GM21447 (cell line): Measurements from ENCODE around the gene CENPM.

Experiments used
- ATAC-seq: cut with Tn5 transposase; IDR thresholded peaks from one replicate; pipeline ENCODE4 v1.9.1; 2021; ENCODE audit not compliant: unreplicated experiment

CENPM gene

DNA sequence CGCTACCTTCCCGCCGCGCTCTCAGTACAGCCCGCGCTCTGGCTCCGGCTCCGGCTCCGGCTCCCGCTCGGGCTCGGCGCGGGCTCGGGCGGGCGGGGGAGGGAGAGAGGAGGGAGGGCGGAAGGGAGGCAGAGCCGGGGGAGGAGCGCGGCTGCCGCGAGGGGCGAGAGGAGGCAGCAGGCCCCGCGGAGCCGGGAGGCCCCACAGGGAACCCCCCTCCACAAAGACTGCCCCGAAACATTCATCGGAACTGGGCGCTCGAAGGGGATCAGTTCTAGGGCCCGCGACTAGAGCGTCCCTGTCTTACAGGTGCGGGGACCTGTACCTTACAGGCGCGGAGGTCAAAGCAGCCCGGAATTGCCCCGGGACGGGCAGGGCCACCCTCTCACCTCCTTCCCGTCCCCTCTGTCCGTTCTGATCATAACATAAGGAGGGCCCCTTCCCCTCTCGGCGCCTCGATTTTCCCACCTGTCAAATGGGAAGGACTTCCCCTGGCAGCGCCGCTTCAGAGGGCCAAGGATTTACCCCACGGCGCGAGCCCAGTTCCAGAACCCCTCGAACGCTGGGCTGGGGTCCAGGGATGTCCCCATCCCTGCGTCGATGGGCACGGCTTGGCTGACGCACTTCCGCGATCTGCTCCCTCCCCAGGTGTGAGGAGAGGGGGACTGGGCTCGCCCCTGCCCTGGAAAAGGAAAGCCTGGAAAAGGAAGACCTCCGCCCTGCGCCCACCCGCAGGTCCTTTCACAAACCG lies 31.7 kb downstream of the CENPM start, which contains the start of gene SHISA8:
Gene SHISA8 (minus strand): TSS at position 40 of the 751 bp plus-strand sequence. CDS start 407 bp downstream, outside the sequence.
- no peak for ATAC-seq

DNA sequence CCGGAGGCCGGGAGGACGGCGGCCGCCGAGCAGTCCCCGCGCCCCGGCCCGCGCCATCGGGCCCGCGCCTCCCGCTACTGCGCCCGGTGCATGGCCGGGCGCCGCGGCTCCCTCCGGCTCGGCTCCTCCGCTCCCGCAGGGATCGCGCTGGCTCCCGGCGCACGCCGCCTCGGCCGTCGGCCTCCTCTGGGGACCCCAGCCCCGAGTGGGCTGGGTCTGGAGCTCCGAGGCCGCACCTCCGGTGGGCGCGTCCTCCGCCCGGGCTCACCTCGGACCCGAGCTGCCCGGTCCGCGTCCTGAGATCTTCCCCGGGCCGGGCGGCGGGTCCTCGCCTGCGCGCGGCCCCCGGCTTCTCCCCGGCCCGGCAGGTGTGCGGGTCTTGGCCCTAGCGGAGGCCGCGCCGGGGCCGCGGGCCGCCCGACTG lies 32.3 kb downstream of the CENPM start:
- no peak for ATAC-seq

DNA sequence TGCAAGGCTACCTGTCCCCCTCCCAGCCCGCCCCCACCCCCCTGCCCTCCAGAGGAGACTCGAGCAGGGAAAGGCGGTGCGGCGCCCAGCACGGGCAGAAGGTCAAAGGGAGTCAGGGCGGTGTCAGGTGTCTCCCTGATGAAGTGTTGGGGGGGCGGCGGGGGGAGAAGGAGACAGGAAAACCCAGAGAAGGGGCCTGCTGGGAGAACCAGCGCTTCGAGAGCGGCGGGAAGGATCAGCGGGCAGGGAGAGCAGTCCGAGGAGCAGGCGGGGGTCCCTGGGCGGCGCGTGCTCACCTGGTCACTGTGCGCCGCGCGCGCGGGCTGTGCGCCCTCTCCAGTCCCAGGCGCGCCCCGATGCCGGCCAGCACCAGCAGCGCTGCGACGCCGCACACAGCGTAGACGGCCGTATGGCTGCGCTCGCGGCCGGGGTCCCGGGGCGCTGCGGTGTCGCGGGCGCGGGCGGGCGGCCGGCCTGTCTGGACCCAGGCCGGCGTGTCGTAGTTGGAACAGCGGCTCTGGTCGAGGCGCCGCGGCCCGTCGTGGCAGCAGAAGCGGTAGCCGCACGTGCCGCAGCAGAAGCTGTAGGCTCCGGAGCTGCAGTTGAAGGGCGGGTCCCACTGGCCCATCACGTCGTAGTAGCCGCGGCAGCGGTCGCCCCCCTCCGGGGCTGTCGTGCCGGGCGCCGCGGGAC lies 33.0 kb downstream of the CENPM start:
- ATAC-seq, result no peak

DNA sequence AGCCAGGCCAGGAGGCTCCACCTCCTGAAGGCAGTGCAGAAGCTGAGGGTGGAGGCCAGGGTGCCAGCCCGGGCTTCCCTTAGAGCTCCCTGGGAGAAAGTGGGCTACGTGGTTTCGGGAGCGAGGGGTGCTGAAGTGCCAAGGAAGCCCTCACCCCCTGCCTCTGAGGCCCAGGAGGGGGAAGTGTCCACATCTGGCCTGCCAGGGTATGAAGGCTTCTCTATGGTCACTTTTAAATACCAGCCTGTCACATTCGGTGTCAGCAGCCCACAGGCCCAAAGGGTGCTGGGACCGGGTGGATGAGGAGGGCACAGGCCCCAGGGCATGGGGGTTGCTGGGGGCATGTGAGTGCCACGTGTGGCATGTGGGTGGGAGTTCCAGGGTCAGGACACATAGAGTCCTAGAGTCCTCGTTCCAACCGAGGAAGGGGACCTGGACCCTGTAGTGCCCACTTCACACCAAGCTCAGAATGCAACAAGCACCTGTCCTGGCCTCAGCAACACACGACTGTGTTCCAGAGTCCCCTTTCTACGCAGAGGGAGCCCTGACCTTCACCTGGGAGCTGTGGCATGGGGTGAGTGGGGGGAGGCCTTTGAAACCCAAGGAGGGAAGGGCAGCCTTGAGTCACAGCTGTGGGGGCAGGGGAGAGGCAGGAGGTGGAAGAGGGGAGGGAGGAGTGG lies 33.8 kb downstream of the CENPM start:
- no peak for ATAC-seq

DNA sequence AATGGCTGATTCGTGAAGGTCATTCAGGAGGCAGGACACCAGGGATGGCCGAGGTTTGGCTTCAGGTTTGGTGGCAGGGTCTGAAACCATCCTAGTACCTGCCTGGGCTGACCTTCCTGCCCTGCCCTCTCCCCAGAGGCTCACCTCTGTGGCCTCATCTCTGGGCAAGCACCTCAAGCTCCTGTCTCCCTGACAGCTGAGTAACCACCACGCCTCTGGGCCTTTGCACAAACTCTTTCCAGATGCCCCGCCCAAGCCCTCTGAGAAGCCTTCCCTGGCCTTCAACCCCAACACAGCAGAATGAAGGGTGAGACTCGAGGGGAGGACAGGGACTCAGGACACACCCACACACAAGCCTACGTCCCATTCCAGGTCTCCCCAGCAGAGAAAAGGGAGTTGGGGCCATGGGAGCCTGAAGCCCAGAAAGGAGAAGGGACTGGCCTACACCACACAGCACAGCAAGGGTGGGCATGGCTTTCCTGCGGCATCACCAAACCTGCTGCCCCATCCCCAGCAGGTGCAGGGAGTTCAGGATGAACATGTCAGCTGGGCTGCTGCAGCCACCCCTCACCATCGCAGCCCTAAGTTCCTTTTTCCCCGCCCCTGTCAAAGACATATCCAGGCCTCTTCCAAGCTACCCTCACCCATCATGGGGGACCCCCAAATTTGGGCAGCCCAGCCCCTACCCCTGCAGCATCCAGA lies 34.5 kb downstream of the CENPM start:
- ATAC-seq, result no peak

DNA sequence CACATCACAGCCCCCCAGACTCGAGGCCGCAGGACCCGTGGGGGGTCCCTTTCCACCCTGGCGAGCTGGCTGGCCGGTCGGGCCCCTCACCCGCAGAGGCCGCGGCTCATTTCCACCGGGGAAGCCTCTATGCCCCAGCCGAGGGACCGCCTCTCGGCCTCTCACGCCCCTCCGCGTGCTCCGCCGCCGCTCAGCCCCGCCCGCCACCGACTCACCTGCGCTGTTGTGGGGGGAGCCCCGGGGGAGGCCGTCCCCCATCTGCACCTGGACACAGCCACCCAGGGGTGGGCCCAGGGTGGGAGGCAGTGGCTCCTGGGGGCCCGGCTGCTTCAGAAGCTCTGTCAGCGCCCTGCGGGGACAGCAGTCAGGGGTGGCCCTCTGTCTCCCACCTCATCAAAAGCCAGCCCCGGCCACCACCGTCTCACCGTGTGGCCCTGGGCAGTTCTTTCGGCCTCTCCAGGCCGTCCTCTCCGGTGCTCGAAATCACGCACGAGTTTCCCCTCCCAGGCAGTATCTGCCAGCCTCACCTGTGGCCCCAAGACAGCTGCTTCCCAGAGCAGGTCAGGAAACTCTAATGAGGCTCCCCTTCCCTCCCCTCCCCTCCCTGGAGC lies 35.8 kb downstream of the CENPM start:
- ATAC-seq, result no peak

DNA sequence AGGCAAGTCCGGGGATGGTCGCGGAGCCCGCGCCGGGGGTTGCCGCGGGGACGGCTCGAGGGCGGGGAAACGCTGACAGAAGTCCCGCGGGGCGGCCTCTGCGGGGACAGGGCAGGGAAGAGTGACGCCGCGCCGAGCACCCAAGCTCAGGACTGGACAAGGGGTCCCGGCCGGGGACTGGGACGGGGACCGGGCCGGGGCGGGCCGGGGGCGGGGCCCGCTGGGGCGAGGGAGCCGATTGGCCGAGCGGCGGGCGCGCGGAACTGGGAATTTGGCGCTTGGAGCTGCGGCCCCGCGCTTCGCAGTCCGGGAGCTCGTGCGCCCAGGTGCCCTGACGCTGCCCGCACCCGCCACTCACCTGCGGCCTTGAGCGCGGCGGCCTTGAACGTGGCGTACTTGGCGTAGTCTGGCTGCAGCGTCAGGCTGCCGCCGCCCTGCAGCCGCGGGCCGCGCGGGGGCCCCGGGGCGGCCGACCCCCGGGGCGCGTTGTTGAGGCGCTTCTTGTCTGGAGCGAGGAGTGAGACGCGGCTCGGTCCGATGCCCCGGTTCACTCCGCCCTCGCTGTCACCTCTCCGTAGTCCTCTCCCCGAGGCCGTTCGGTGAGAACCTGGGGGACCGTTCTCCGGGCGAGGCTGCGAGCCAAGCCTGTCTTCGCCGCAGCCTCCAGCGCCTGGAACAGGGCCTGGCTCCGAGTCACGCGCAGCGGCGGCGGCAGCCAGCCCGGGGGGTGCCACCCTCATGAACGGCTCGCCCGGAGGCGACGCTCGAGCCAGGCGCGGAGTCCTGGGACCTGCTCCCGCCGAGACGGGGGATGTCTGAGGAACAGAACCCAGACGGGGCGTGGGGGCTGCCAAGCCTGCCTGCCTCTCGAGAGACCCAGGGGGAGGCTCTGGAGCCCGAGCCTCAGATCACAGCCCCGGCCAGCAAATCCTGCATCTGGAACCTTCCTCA lies 36.6 kb downstream of the CENPM start:
- ATAC-seq, result no peak

DNA sequence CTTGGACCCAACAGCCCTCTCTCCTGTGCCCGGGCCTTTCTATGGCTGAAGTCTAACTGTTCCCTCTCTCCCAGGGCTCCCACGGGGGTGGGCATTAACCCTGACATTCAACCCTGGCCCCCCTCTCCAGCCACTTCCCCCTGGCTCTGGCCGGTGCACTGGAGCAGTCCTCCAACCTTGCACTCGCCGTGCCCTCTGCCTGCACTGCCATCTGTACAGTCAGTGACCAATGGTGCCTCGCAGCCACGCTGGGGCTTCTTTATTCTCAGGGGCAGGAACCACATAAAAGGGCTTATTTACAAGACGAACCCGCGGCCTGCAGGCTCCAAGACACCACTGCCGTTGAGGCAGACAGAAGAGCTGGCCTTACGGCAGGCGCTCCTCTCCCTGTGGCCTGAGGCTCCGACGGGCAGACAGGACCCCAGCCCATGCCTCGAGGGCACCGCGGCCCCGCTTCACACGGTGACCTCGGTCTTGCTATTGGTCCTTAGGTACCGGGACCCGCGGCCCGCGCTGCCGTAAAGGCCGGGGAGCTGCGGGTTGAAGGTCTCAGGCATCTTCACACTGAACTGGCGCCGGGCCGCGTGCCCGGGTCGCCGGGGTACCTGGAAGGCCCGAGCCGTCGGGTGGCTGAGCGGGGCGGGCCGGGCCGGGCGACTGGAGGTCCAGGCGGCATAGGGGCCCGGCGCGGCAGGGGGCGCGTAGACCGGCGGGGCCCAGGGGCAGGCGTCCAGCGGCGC lies 37.5 kb downstream of the CENPM start:
- ATAC-seq, result no peak

DNA sequence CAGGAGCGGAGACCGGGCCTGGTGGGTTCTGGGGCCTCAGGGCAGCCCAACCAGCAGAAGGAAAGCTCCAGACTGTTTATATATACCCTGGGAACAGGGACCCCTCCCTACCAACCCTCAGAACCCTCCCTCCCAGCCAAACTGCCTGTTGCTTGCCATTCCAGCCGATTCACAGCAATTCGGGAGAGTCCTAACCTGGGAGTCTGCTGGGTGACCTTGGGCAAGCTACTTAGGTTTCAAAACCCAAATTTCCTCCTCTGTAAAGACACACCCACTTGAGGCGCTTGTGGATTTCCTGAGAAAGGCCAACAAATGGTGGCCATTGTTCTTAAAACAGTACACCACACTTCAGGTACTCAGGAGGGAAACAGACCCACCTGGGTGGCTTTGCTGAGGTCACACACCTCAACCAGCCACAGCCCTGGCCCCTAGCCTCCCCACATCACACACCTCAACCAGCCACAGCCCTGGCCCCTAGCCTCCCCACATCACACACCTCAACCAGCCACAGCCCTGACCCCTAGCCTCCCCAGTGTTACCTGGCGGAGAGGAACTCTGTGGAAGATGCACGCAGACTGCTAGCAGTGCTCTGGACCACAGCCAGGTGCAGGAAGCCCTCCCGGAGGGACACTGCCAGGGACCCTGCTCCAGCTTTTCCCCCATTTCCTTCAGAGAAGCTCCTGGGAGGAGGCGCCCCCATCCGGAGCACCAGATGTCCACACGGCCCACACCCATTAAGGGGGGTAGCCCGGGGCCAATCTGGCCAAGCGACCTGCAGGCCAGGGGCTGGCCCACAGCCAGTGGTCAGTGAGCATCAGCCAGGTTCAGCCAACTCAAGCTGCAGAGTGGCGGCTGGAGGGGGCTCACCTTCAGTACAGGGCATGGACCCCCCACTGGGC lies 38.3 kb downstream of the CENPM start:
- no peak for ATAC-seq

DNA sequence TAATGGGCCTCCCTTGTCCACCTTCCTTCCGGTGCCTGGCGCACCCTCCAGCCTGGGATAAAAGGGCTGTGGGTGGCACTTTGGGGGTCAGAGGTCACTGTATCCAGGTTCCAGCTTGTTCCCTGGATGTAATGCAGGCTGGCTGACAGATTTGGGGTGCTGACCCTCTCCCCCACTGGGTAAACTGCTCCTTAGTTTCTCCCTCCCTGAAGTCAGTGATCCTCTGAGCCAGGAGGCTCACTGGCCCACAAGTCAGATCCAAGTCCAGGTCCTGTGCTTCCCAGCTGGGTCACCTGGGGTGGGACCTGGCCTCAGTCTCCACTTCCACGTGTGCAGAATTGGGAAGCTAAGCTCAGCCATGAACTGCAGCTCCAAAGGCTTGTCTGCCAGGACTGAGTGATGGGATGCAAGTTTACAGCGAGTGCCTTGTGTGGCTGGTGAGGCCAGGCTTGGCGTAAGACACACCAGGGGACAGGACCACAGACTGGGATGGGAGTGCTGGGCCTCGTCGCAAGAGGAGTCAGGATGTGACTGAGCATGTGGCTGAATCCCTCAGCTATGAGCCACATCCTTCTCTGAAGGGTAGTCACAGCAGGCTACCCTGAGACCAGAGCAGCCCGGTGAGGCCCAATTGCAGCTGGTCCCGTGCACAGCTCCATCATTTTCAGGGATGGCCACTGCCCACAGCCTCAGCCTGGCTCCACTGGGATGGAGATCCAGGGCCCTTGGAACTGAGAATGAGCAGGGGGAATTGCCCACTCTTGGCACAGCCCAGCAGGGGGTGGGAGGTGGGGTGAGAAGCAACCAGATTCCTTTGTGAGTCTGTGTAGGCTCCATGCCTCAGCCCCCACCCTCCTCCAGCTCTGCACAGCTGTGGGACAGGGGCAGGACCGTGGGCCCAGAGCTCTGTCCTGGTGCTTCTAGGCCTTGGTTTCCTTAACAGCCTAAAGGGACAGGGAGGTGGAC lies 39.2 kb downstream of the CENPM start:
- no peak for ATAC-seq

DNA sequence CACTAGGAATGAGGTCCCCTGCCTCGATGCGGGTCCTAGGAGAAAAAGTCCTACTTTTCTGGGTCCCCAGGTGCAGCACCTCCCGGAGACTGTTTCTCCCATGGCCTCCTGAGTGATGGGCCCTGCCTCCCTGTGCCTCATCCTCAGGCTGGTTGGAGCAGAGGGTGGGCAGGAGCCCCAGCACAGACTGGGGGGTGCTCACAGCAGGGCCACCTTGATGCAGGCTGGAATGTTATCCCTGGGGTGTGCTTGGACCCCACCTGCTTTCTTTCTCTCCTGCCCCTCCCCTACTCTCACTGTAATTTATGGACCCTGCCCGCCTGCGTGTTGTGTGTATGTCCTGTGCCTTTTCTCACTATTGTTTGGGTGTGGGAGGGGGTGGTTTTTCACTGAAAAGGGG lies 40.1 kb downstream of the CENPM start:
- ATAC-seq, result no peak

DNA sequence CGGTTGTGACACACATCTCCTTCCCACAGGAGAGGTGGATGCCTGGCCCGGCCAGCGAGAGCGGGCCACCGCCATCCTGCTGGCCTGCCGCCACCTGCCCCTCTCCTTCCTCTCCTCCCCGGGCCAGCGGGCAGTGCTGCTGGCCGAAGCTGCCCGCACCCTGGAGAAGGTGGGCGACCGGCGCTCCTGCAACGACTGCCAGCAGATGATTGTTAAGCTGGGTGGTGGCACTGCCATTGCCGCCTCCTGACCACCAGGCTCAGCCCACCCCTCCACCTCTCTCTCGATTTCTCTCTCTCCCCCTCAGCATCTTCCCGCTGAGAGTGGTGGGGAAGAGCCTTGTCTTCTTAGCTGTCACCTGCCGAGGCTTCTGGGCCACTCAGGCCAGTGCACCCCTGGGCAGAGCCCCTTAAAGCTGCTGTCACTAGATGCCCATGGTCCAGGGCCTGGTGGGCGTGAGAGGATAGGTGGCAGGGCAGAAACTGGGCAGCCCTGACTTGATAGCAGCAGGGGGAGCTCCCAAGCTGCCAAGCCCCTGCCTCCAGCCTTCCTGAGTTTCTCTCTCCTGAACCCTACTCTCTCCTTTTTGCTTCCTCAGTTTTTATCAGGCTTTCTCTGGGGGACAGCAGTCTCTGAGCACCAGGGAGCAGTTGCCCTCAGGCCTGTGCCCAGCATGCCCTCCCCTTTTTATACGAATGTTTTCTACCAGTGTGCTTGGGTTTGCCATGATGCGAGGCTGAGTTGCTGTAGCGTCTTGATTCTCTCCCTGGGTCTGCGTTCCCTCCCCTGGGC lies 41.3 kb downstream of the CENPM start:
- ATAC-seq, result no peak

DNA sequence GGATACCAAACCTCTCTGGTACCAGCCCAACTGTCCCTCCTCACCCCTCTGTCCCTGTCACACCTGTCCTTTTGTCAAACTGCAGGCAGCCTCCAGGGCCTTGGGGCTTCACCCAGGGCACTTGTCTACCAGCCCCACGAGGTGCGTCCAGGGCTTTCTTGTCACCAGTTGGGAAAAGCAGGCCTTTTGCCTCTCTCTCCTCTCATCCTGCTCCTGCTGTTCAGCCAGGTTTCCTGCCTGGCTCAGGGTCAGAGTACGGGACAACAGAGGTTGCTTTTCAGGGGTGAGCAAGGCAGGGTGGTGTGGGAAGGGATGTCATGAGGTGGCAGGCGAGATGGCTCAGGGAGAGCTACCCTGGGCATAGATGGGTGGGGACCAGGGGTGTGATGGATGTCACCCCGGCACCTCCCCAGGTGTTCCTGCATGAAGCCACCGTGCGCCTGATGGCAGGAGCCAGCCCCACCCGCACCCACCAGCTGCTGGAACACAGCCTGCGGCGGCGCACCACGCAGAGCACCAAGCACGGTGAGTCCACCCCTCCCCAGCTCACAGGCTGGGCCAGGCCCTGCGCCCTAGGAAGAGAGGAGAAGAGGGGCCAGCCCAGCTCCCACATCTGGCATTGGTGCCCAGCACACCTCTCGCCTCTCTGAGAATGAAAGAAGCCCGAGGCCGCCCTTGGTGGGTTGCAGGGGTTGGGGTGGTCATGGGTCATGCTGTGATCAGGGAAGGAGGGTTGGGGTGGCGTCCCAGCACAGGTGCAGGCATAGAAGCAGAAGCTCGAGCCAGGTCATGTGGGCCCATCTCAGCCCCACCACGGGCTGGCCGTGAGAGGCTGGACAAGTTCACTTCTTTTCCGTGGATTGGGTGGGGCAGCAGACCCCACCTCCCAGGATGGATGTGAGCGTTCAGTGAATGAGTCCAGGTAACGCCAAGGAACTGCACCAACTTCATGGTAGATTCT lies 42.2 kb downstream of the CENPM start:
- ATAC-seq, result no peak

DNA sequence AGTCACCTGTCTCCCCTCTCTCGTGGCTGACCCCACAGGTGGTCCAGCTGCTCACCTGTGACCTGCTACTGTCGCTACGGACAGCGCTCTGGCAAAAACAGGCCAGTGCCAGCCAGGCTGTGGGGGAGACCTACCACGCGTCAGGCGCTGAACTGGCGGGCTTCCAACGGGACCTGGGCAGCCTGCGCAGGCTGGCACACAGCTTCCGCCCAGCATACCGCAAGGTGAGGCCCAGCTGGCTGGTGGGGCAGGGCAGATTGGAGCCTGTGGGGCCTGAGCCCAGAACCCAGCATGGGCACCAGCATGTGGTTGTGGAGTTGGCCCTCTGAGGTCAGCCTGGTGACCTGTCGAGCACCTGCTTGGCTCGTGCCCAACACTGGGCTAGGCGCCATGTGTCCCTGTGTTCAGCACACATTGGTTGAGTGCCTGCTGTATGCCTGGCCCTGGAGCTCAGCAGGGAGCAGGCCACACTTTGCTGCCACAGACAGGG lies 44.0 kb downstream of the CENPM start:
- ATAC-seq, result no peak

DNA sequence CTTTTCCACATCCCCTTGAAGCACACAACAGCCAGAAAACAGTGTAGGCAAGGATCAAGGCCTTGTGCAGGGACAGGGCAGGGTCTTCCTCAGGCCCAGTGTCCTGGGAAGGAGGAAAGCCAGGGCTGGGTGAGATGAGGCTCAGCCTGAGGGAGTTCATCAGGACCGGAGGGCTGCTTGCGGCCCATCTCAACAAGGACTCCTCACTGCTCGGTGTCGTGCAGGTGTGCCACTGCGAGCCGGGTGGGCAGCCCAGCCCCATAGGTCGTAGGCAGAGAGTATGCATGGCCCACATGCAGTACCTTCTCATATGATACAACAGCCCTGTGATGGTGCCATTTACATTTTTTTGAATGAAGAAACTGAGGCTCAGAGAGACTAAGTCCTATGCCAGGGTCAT lies 44.9 kb downstream of the CENPM start:
- ATAC-seq, result no peak
